Measurements from ENCODE around the gene HAT1. TPM values are rescaled to one million over a fixed set of nuclear protein-coding genes. Genes with fewer than 3 reads are reported as not detected.
"Not testable (repeated sequence)": the region's sequence is repeated elsewhere in the genome, so short reads cannot be mapped to it uniquely, and the experiment has no call there.

The HAT1 gene
- total RNA-seq, 4 donors from 2014 or later, result 18.8 to 32.7 (median 25.3) TPM

GRCh38 chr2:171985076-171985475 is 62.8 kb downstream of the HAT1 start:
- DNase-seq (ENCODE audit: low spot score in 2 of 2), result no peak
- no peak overlapping the region for H3K27ac ChIP-seq
- peaks cover 0 to 32% (median 0%) of the 10 kb centered on the region in 3 donors for H3K36me3 ChIP-seq
- no peaks in the 10 kb centered on the region for H3K9me3 ChIP-seq
- WGBS, 2 donors, result 86 to 88% methylated on average over 2 of the region's 2 CpGs
- no peaks in the 10 kb centered on the region for H3K4me1 ChIP-seq
- no peak overlapping the region for H3K4me3 ChIP-seq
- H3K27me3 ChIP-seq, result no peaks in the 10 kb centered on the region
- TF ChIP-seq POLR2A (IDR thresholded peaks at IDR 0.05) (no peak), EP300 (IDR thresholded peaks at IDR 0.05) (no peak), CTCF (IDR thresholded peaks at IDR 0.05) (no peak)

- Histone ChIP-seq H3K36me3 (peaks cover 0 to 22% (median 0%) of the 10 kb centered on the region in 3 donors), H3K27ac (no peak overlapping the region), H3K9me3 (no peaks in the 10 kb centered on the region), H3K4me1 (no peaks in the 10 kb centered on the region), H3K27me3 (no peaks in the 10 kb centered on the region), H3K4me3 (no peak overlapping the region)
- 90 to 95% methylated on average over 4 of the region's 4 CpGs for WGBS, 2 donors
- DNase-seq (ENCODE audit: low spot score in 2 of 2), result no peak
- TF ChIP-seq POLR2A (IDR thresholded peaks at IDR 0.05) (no peak), EP300 (IDR thresholded peaks at IDR 0.05) (no peak)
Measured at GRCh38 chr2:171986778-171987177, 64.5 kb downstream of the HAT1 start.

GRCh38 chr2:171991027-171991426 is 68.8 kb downstream of the HAT1 start:
- H3K27me3 ChIP-seq, result no peaks in the 10 kb centered on the region
- H3K9me3 ChIP-seq, result no peaks in the 10 kb centered on the region
- TF ChIP-seq POLR2A (IDR thresholded peaks at IDR 0.05) (no peak), CTCF (IDR thresholded peaks at IDR 0.05) (no peak), EP300 (IDR thresholded peaks at IDR 0.05) (no peak)
- no peaks in the 10 kb centered on the region for H3K4me1 ChIP-seq
- H3K36me3 ChIP-seq, result no peaks in the 10 kb centered on the region
- 92 to 94% methylated on average over 4 of the region's 4 CpGs for WGBS, 2 donors
- no peak overlapping the region for H3K4me3 ChIP-seq
- DNase-seq (ENCODE audit: low spot score in 2 of 2), result no peak
- no peak overlapping the region for H3K27ac ChIP-seq

- no peak for DNase-seq (ENCODE audit: low spot score in 2 of 2)
- no peaks in the 10 kb centered on the region for H3K9me3 ChIP-seq
- no peaks in the 10 kb centered on the region for H3K36me3 ChIP-seq
- 67 to 69% methylated on average over 5 of the region's 5 CpGs for WGBS, 2 donors
- no peaks in the 10 kb centered on the region for H3K27me3 ChIP-seq
- H3K27ac ChIP-seq, result no peak overlapping the region
- TF ChIP-seq CTCF (IDR thresholded peaks at IDR 0.05) (no peak), EP300 (IDR thresholded peaks at IDR 0.05) (no peak), POLR2A (IDR thresholded peaks at IDR 0.05) (no peak)
- no peak overlapping the region for H3K4me3 ChIP-seq
- H3K4me1 ChIP-seq, result peaks cover 0 to 15% (median 2%) of the 10 kb centered on the region in 4 donors
Measured at GRCh38 chr2:171995586-171995985, 73.3 kb downstream of the HAT1 start.

GRCh38 chr2:171996021-171996420 is 73.8 kb downstream of the HAT1 start:
- H3K36me3 ChIP-seq, result no peaks in the 10 kb centered on the region
- H3K4me1 ChIP-seq, result peaks cover 0 to 19% (median 2%) of the 10 kb centered on the region in 4 donors
- H3K27ac ChIP-seq, result no peak overlapping the region
- H3K4me3 ChIP-seq, result no peak overlapping the region
- no peaks in the 10 kb centered on the region for H3K27me3 ChIP-seq
- TF ChIP-seq POLR2A (IDR thresholded peaks at IDR 0.05) (no peak), CTCF (IDR thresholded peaks at IDR 0.05) (no peak), EP300 (IDR thresholded peaks at IDR 0.05) (no peak)
- no peaks in the 10 kb centered on the region for H3K9me3 ChIP-seq
- 77 to 80% methylated on average over 5 of the region's 5 CpGs for WGBS, 2 donors
- no peak for DNase-seq (ENCODE audit: low spot score in 2 of 2)

GRCh38 chr2:171997031-171997430 is 74.8 kb downstream of the HAT1 start:
- 95 to 98% methylated on average over 5 of the region's 5 CpGs for WGBS, 2 donors
- DNase-seq (ENCODE audit: low spot score in 2 of 2), result not testable (repeated sequence)

More at GRCh38 chr2:171997031-171997430, 74.8 kb downstream of the HAT1 start:
- H3K36me3 ChIP-seq, H3K9me3 ChIP-seq, H3K27ac ChIP-seq, H3K4me3 ChIP-seq, H3K27me3 ChIP-seq: not testable (repeated sequence)
- H3K4me1 ChIP-seq, result peaks cover 0 to 21% (median 2%) of the 10 kb centered on the region in 4 donors
